ENCODE data around the gene TAS2R50. TPM values are rescaled to one million over a fixed set of nuclear protein-coding genes. Genes with fewer than 3 reads are reported as not detected.

TAS2R50 gene
- polyA plus RNA-seq, 1 experiment, result not detected

DNA sequence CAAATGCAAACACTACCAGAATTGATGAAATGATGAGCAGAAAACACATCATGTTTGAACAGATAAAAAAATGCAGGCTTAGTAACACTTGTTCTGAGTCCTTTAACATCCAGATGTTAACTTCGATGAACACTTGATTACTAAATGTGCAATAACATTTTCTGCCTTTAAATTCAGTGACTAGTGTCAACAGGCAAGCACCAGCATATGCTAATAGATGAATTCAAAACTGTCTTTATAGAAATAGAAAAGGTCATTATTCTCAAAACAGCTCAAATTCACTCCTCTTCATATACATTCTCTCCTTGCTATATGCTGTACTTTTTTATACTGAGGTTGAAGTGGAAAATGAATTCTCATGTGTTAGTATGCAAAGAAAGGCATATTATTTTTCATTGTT, 35.8 kb upstream of the TAS2R50 start, which contains the start of gene TAS2R19:
TAS2R19 (minus strand) TSS at position 101 of the 400 bp plus-strand sequence; CDS start at position 52, 49 bp downstream.
- Histone ChIP-seq H3K4me3 (ENCODE audit: low read depth, low read length) (no peak within 1 kb of the TSS), H3K27me3 (ENCODE audit: control insufficient read depth, insufficient read depth, low read length) (no peaks in the 10 kb centered on the region), H3K36me3 (ENCODE audit: control insufficient read depth, insufficient read depth, low read length) (no peaks in the 10 kb centered on the region)
- no peak for DNase-seq (ENCODE audit: low read depth)
- TF ChIP-seq, protein P1, sequence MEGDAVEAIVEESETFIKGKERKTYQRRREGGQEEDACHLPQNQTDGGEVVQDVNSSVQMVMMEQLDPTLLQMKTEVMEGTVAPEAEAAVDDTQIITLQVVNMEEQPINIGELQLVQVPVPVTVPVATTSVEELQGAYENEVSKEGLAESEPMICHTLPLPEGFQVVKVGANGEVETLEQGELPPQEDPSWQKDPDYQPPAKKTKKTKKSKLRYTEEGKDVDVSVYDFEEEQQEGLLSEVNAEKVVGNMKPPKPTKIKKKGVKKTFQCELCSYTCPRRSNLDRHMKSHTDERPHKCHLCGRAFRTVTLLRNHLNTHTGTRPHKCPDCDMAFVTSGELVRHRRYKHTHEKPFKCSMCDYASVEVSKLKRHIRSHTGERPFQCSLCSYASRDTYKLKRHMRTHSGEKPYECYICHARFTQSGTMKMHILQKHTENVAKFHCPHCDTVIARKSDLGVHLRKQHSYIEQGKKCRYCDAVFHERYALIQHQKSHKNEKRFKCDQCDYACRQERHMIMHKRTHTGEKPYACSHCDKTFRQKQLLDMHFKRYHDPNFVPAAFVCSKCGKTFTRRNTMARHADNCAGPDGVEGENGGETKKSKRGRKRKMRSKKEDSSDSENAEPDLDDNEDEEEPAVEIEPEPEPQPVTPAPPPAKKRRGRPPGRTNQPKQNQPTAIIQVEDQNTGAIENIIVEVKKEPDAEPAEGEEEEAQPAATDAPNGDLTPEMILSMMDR (IDR thresholded peaks at IDR 0.05; ENCODE audit: insufficient read depth, low read depth, low read length), result no peak
- CTCF ChIA-PET, result no interaction called here
- POLR2A ChIA-PET, result no interaction called here

DNA sequence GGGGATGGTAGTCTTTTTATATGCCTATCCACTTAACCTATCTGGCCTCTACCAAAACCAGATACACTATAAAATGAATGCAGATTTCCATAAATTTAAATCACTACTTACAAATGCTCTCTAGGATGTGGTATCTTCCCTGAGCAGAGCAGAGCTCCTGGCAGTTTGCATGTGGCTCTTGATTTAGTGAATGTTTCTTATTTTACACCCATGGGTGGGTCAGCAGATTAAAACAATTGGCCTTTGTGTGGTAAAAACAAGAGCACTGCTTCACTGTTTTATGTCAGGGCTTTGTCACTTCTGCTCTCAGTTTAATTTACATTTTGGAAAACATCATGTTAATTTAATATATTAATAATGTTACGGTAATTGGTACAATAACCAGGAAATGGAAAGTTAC, 30.2 kb upstream of the TAS2R50 start:
- Histone ChIP-seq H3K27me3 (ENCODE audit: control insufficient read depth, insufficient read depth, low read length) (no peaks in the 10 kb centered on the region), H3K4me3 (ENCODE audit: low read depth, low read length) (no peak overlapping the region), H3K36me3 (ENCODE audit: control insufficient read depth, insufficient read depth, low read length) (no peaks in the 10 kb centered on the region)
- CTCF ChIA-PET, result no interaction called here
- POLR2A ChIA-PET, result interaction anchor here (0.6 kb wide), 1 partner anchor 22 kb away, joined by 3 read pairs; no protein-coding TSS in a partner anchor
- no peak for DNase-seq (ENCODE audit: low read depth)
- TF ChIP-seq, protein P1 (IDR thresholded peaks at IDR 0.05; ENCODE audit: insufficient read depth, low read depth, low read length), result no peak

DNA sequence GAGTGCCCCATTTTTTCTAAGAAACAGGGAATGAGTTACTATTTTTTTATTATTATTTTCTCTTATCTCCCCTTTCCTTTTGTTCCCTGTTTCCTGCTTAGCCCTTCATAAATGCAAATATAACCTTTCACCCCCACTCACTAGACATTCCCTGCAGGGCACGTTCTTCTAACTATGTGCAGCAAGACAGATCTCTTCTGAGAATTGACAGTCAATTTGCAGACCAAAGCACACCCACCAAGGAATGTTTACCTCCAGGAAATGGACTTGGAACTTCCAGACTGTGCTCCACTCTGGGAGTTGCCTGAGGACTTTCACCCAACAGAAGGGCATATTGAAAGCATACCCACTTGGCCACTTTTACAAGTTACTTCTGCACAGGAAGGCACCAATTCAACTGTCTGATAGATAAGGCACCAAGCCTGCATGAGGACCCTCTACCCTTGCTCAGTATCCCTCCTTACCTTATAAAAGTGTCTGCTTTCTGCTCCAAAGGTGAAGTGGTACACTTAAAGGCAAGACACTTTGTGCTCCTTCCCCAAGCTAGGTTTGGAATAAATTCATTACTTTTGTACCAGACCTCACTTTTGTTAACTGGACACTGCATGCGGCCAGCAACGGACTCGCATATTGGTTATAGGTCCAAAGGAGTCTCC, 29.2 kb upstream of the TAS2R50 start:
- CTCF ChIA-PET, result no interaction called here
- Histone ChIP-seq H3K36me3 (ENCODE audit: control insufficient read depth, insufficient read depth, low read length) (no peaks in the 10 kb centered on the region), H3K27me3 (ENCODE audit: control insufficient read depth, insufficient read depth, low read length) (no peaks in the 10 kb centered on the region), H3K4me3 (ENCODE audit: low read depth, low read length) (no peak overlapping the region)
- no peak for DNase-seq (ENCODE audit: low read depth)
- TF ChIP-seq, protein P1 (IDR thresholded peaks at IDR 0.05; ENCODE audit: insufficient read depth, low read depth, low read length), result no peak
- POLR2A ChIA-PET, result no interaction called here

DNA sequence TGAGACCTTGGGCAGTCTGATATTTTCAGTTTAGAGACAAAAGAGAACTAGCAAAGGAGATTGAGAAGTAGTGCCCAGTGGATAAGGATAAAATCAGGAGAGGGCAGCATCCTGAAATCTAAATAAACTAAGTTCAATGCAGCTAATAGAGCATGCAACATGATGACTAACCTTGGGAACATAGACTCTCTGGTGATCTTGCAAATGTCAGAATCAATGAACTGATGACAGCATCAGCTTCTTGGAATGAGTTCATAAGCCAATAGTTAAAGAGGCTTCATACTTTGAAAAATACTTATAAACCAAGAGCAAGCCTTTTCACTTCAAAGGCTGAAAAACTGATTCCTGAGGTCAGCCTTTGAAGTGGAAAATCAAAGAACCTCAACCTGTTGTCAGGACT, 27.5 kb upstream of the TAS2R50 start:
- peak; percentile 4 for DNase-seq (ENCODE audit: low read depth)
- ChIA-PET CTCF (no interaction called here), POLR2A (no interaction called here)
- H3K36me3 ChIP-seq (ENCODE audit: control insufficient read depth, insufficient read depth, low read length), result no peaks in the 10 kb centered on the region
- H3K27me3 ChIP-seq (ENCODE audit: control insufficient read depth, insufficient read depth, low read length), result no peaks in the 10 kb centered on the region
- TF ChIP-seq, protein P1 (IDR thresholded peaks at IDR 0.05; ENCODE audit: insufficient read depth, low read depth, low read length), result no peak
- H3K4me3 ChIP-seq (ENCODE audit: low read depth, low read length), result no peak overlapping the region

DNA sequence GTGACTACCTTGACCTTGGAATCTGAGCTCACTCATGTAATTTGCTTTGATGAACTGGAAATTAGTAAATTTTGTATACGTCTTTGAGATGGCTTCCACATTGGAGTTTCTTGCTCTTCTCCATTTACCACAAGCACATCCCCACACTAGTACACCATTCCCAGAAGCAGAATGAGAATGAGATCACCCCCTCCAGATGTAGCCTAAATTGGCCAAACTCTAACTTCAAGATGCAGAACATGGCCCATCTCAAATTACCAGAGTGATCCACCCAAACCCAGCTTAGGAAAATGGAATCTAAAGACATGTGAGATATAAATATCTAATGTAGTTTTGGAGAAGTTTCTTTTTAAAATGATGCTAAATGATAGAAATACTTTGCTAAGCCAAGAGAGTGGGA, 20.9 kb upstream of the TAS2R50 start:
- DNase-seq (ENCODE audit: low read depth), result no peak
- H3K36me3 ChIP-seq (ENCODE audit: control insufficient read depth, insufficient read depth, low read length), result no peaks in the 10 kb centered on the region
- ChIA-PET POLR2A (no interaction called here), CTCF (no interaction called here)
- TF ChIP-seq, protein P1 (IDR thresholded peaks at IDR 0.05; ENCODE audit: insufficient read depth, low read depth, low read length), result no peak
- no peak overlapping the region for H3K4me3 ChIP-seq (ENCODE audit: low read depth, low read length)
- H3K27me3 ChIP-seq (ENCODE audit: control insufficient read depth, insufficient read depth, low read length), result no peaks in the 10 kb centered on the region
